GM12864 (cell line): ENCODE results near the gene ANKS1A.

Source experiments
- DNase-seq: peaks from one replicate; pipeline ENCODE4 v3.0.0-alpha.2; 2011; ENCODE audit warnings: low read depth
- H3K4me3 ChIP-seq: 2 replicates; pipeline ENCODE4 v1.5.1; 2011; ENCODE audit warnings: mild to moderate bottlenecking, low read depth, low read length, control low read depth
- CTCF ChIP-seq: IDR thresholded peaks from 2 replicates; pipeline ENCODE4 v1.5.1; 2011; ENCODE audit warnings: low read depth, mild to moderate bottlenecking, moderate library complexity, low read length, control low read depth, inconsistent platforms; ENCODE audit errors: missing control alignments

ANKS1A gene

DNA sequence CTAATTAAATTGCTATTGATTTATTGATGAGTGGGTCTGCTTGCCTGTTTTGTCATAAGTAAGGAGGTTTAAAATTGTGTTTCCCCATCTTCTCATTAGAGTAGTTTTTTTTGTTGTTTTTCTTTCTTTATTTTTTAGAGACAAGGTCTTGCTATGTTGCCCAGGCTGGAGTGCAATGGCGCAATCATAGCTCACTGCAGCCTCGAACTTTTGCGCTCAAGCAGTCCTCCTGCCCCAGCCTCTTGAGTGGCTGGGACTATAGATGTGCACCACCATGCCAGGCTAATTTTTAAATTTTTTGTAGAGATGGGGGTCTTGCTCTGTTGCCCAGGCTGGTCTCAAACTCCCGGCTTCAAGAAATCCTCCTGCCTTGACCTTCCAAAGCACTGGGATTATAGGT is 31.0 kb downstream of the ANKS1A start:
- DNase-seq: no peak
- no peak overlapping the region for H3K4me3 ChIP-seq
- TF ChIP-seq CTCF: no peak

DNA sequence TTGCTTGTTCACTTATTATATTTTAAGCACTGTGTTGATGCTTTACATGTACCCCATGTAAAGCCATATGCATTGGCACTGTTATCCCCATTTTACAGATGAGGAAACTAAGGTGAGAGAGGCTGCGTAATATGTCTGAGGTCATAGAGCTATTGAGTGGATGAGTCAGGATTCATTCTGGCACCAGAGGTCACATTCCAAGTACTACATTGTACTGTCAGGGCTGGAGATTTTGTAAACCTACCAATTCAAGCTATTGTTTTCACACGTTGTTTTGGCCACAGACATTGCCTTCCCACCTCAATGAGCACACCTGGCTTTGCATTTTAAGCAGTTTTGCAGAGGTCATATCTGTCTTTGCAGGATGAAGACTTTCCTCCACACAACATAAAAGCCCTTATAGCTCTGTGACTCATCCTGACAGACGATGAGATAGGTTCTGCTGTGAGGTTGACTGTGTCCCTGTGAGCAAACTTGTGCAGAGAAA is 33.2 kb downstream of the ANKS1A start:
- no peak for DNase-seq
- no peak for TF ChIP-seq CTCF
- H3K4me3 ChIP-seq: no peak overlapping the region

DNA sequence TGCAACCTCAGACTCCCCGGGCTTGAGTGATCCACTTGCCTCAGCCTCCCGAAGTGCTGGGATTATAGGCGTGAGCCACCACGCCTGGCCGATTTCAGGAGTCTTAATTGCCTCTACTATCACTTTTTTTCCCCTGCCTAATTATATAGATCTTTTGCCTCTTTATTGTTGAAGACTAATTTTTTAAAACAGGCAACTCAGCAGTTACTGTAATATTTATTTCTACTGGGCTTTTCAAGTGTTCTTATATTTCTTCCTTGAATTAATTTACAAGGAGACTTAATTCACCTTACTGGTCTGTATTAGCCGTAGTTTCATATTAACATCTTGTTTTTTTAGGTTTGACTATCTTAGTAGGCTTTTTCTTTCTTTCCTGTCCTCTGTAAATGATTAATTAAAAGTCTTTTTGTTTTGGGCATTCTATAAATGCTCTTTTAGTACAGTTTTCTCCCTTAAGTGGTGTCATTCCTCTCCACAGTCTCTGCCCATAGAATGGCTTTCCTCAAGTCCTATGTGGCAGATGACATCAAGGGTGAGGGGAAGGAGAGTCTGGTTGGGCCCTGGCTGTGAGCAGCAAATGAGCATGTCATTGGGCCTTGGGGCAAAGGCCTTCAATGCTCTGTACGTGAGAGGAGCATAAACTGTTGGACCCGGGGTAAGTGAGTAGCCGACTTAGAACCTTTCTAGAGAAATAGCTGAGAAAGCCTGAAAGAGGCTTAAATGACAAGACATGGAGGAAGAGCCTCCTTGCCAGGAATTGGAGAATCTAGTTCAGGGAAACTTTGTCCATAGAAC is 36.0 kb downstream of the ANKS1A start:
- DNase-seq: no peak
- TF ChIP-seq CTCF: no peak
- no peak overlapping the region for H3K4me3 ChIP-seq

- H3K4me3 ChIP-seq: no peak overlapping the region
- TF ChIP-seq CTCF: no peak
- DNase-seq: no peak
Measured at GRCh38 chr6:34926655-34927054, 37.6 kb downstream of the ANKS1A start.

GRCh38 chr6:34928220-34928619 is 39.2 kb downstream of the ANKS1A start:
- no peak for TF ChIP-seq CTCF
- no peak for DNase-seq
- no peak overlapping the region for H3K4me3 ChIP-seq

DNA sequence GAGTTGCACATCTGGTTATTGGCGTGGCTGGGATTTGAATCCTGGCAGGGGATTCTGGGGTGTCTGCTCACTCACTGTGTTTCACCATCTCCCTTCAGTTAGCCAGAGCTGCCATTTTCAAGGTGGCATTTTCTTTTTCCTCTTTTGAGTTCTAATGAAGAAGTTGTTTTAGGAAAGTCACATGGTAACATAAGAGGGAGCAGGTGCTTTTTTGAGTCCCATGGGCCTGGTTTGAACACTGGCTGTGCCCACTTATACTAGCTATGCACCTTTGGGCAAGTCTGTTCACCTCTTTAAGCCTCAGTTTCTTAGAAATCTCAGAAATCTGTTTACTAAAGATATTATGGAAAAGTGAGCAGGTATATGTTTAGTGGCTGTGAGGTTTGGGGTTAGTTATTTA is 39.6 kb downstream of the ANKS1A start:
- DNase-seq: no peak
- no peak for TF ChIP-seq CTCF
- no peak overlapping the region for H3K4me3 ChIP-seq
